Heart left ventricle (tissue), 13 donors: Measurements from ENCODE around the gene FOXN3.

Experiments used
- CTCF ChIP-seq, 12 donors: fragments of 200-600 bp; sonication (generic) in 4 of 12; IDR thresholded peaks; one replicate each; pipeline versions ENCODE4 v1.5.0 to v1.8.0; 2018 to 2022; ENCODE audit warnings: antibody characterized with exemption in 12 of 12, mild to moderate bottlenecking in 5 of 12
- POLR2A ChIP-seq, 2 donors: fragments of 450-650 bp; IDR thresholded peaks; one replicate each; pipeline ENCODE4 v1.6.1; 2017; ENCODE audit warnings: antibody characterized with exemption in 2 of 2, mild to moderate bottlenecking in 2 of 2, moderate library complexity in 2 of 2
- donor health status: ischemic (EF 13 %, LVEDD 7.1; RV severe dilation, severe dysfunction).
- donor health status: DM: no; HTN: yes; CAD: no.
- donor health status: DM: no; HTN: no; CAD: no.
- donor health status: ischemic (EF 25% LVEDD 6.9; RV normal size, moderate dysfunction).
- donor health status: ischemic (EF 25% LVEDD 5.7; RV mildly dilated, moderate dysfunction).
- donor health status: ischemic (EF 35%, LVEDD 5.7; RV mildly dilated, moderate dysfunction).
- donor health status: nonischemic (EF 11% LVEDD 7.7; RV severe dilation, severe dysfunction).
- donor health status: DM: yes; HTN: yes; CAD: no.
- donor health status: PGD.
- donor health status: ischemic (EF 29% LVEDD 5.4; RV normal size, mild dysfunction).
- donor health status: nonischemic (EF 23%, LVEDD 6.1; RV moderate dilation, normal function).

- TF ChIP-seq CTCF (IDR thresholded peaks at IDR 0.05), result no peak
- TF ChIP-seq POLR2A (IDR thresholded peaks at IDR 0.05), result no peak
Observed at GRCh38 chr14:89299587-89299986, 117.4 kb downstream of the FOXN3 start.
